Peyer's patch (tissue), 4 donors: ENCODE data around the gene SEL1L3. TPM values are rescaled to one million over a fixed set of nuclear protein-coding genes. Genes with fewer than 3 reads are reported as not detected.

Experiments
- DNase-seq, 3 donors: peaks; one replicate each; pipeline ENCODE4 v3.0.0-alpha.2; 2017 to 2019
- H3K27ac ChIP-seq, 4 donors: fragments of 200-600 bp; sonication (generic); one replicate each; pipeline ENCODE4 v1.5.1; 2016 to 2019
- H3K27me3 ChIP-seq, 2 donors: fragments of 200-600 bp; sonication (generic); one replicate each; pipeline ENCODE4 v1.5.1; 2019
- H3K36me3 ChIP-seq, 3 donors: fragments of 200-600 bp; sonication (generic); one replicate each; pipeline ENCODE4 v1.5.1; 2016 to 2019
- H3K4me1 ChIP-seq, 4 donors: fragments of 200-600 bp; sonication (generic); one replicate each; pipeline ENCODE4 v1.5.1; 2016 to 2019
- H3K4me3 ChIP-seq, 4 donors: fragments of 200-600 bp; sonication (generic); 1 replicate in 3 of 4; 2 replicates in 1 of 4; pipeline ENCODE4 v1.5.1; 2016 to 2019; ENCODE audit warnings: mild to moderate bottlenecking in 1 of 4
- H3K9me3 ChIP-seq, 4 donors: fragments of 200-600 bp; sonication (generic); one replicate each; pipeline ENCODE4 v1.5.1; 2016 to 2019; ENCODE audit warnings: mild to moderate bottlenecking in 1 of 4
- POLR2A ChIP-seq, 2 donors: fragments of 450-650 bp; IDR thresholded peaks; one replicate each; pipeline ENCODE4 v1.5.1; 2017; ENCODE audit warnings: antibody characterized with exemption in 2 of 2, mild to moderate bottlenecking in 2 of 2, moderate library complexity in 2 of 2
- total RNA-seq, 4 donors: library from RNA; depleted of rRNA; stranded (reverse); fragments of >200 nt; gene quantifications; one replicate each; pipeline ENCODE4 v1.1.0, GENCODE V29; 2016
- TF ChIP-seq, protein P1 (sequence below), 6 experiments: fragments of 450-650 bp in 4 of 6; fragments of 200-600 bp in 2 of 6; sonication (generic) in 1 of 6; IDR thresholded peaks; one replicate each; pipeline ENCODE4 v1.5.1; 2017 to 2019; ENCODE audit warnings: antibody characterized with exemption in 6 of 6, mild to moderate bottlenecking in 3 of 6, moderate library complexity in 1 of 6

The SEL1L3 gene
- total RNA-seq, 4 donors from 2014 or later, result 91.4 to 194 (median 134) TPM

DNA sequence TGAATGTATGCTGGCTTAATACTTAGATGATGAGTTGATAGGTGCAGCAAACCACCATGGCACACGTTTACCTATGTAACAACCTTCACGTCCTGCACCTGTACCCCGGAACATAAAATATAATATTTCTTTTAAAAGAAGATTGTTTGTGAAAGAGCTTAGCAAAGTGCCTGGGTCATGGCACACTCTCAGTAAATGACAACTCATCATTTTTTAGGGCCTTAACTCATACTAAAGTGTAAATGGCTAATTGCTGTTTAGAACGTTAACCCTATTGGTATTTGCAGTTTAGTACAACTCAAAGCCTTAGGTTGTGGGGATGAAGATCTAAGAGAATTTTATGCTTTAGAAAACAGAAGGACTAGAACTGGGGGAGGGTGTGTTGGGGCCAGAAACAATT is 67.7 kb downstream of the SEL1L3 start:
- H3K4me1 ChIP-seq, result no peaks in the 10 kb centered on the region
- TF ChIP-seq, protein P1, sequence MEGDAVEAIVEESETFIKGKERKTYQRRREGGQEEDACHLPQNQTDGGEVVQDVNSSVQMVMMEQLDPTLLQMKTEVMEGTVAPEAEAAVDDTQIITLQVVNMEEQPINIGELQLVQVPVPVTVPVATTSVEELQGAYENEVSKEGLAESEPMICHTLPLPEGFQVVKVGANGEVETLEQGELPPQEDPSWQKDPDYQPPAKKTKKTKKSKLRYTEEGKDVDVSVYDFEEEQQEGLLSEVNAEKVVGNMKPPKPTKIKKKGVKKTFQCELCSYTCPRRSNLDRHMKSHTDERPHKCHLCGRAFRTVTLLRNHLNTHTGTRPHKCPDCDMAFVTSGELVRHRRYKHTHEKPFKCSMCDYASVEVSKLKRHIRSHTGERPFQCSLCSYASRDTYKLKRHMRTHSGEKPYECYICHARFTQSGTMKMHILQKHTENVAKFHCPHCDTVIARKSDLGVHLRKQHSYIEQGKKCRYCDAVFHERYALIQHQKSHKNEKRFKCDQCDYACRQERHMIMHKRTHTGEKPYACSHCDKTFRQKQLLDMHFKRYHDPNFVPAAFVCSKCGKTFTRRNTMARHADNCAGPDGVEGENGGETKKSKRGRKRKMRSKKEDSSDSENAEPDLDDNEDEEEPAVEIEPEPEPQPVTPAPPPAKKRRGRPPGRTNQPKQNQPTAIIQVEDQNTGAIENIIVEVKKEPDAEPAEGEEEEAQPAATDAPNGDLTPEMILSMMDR (IDR thresholded peaks at IDR 0.05), result no peak
- no peak for TF ChIP-seq POLR2A (IDR thresholded peaks at IDR 0.05)
- H3K36me3 ChIP-seq, result peaks cover 0 to 29% (median 0%) of the 10 kb centered on the region in 3 donors
- no peak overlapping the region for H3K27ac ChIP-seq
- H3K9me3 ChIP-seq, result no peaks in the 10 kb centered on the region
- H3K4me3 ChIP-seq, result no peak overlapping the region
- no peaks in the 10 kb centered on the region for H3K27me3 ChIP-seq
- no peak for DNase-seq

GRCh38 chr4:25792876-25793275 is 69.9 kb downstream of the SEL1L3 start:
- no peaks in the 10 kb centered on the region for H3K27me3 ChIP-seq
- H3K36me3 ChIP-seq, result peaks cover 0 to 40% (median 0%) of the 10 kb centered on the region in 3 donors
- H3K9me3 ChIP-seq, result no peaks in the 10 kb centered on the region
- no peaks in the 10 kb centered on the region for H3K4me1 ChIP-seq
- H3K27ac ChIP-seq, result no peak overlapping the region
- H3K4me3 ChIP-seq, result no peak overlapping the region
- DNase-seq, result no peak
- no peak for TF ChIP-seq POLR2A (IDR thresholded peaks at IDR 0.05)
- TF ChIP-seq, protein P1 (IDR thresholded peaks at IDR 0.05), result no peak

DNA sequence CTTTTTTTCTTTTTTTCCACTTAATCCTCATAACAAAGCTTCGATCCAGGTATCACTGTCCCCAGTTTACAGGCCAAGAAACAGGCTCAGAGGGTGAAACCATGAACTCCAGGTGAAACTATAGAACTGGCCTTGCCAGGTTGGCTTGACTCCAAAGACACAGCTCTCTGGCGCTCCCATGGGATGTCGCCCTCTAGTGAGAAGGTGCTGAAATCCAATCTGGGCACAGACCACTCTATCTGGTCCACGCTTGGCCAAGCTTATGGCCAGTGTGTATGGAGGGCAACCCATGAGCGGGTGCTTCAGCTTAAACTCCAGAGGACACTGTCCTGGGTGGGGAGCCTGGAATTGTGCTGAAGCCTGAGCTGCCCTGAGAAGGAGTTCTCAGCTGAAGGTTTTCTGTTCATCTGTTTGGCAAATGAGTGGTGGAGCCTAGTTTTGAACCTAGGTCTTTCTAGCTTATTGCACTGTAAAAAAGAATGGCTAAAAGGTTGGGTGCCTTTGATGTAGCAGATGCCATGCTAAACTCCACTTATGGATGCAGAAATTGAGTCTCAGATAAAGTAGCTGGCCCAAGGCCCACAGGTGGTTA is 70.5 kb downstream of the SEL1L3 start:
- H3K27me3 ChIP-seq, result no peaks in the 10 kb centered on the region
- H3K27ac ChIP-seq, result no peak overlapping the region
- H3K4me1 ChIP-seq, result no peaks in the 10 kb centered on the region
- H3K36me3 ChIP-seq, result peaks cover 0 to 40% (median 0%) of the 10 kb centered on the region in 3 donors
- TF ChIP-seq POLR2A (IDR thresholded peaks at IDR 0.05), result no peak
- TF ChIP-seq, protein P1 (IDR thresholded peaks at IDR 0.05), result peak in 4 of 6 experiments; percentile 41 to 69 (median 62)
- DNase-seq, result peak in 2 of 3 donors; percentile 68 to 70
- no peaks in the 10 kb centered on the region for H3K9me3 ChIP-seq
- no peak overlapping the region for H3K4me3 ChIP-seq

- no peaks in the 10 kb centered on the region for H3K4me1 ChIP-seq
- H3K27ac ChIP-seq, result no peak overlapping the region
- H3K27me3 ChIP-seq, result no peaks in the 10 kb centered on the region
- DNase-seq, result no peak
- TF ChIP-seq, protein P1 (IDR thresholded peaks at IDR 0.05), result no peak
- no peak for TF ChIP-seq POLR2A (IDR thresholded peaks at IDR 0.05)
- H3K36me3 ChIP-seq, result peaks cover 0 to 34% (median 0%) of the 10 kb centered on the region in 3 donors
- no peak overlapping the region for H3K4me3 ChIP-seq
- no peaks in the 10 kb centered on the region for H3K9me3 ChIP-seq
These were observed 72.8 kb downstream of the SEL1L3 start for GRCh38 chr4:25790024-25790423.

GRCh38 chr4:25788703-25789238 is 74.0 kb downstream of the SEL1L3 start:
- H3K4me1 ChIP-seq, result no peaks in the 10 kb centered on the region
- no peak overlapping the region for H3K27ac ChIP-seq
- DNase-seq, result no peak
- no peak overlapping the region for H3K4me3 ChIP-seq
- no peaks in the 10 kb centered on the region for H3K27me3 ChIP-seq
- H3K9me3 ChIP-seq, result no peaks in the 10 kb centered on the region
- peaks cover 0 to 42% (median 0%) of the 10 kb centered on the region in 3 donors for H3K36me3 ChIP-seq
- TF ChIP-seq, protein P1 (IDR thresholded peaks at IDR 0.05), result no peak
- TF ChIP-seq POLR2A (IDR thresholded peaks at IDR 0.05), result no peak
